Measurements from ENCODE around the gene MMS19. TPM values are rescaled to one million over a fixed set of nuclear protein-coding genes. Genes with fewer than 3 reads are reported as not detected.

The MMS19 gene
- total RNA-seq, 2 donors from 2014 or later = 46.8 to 108 TPM

DNA sequence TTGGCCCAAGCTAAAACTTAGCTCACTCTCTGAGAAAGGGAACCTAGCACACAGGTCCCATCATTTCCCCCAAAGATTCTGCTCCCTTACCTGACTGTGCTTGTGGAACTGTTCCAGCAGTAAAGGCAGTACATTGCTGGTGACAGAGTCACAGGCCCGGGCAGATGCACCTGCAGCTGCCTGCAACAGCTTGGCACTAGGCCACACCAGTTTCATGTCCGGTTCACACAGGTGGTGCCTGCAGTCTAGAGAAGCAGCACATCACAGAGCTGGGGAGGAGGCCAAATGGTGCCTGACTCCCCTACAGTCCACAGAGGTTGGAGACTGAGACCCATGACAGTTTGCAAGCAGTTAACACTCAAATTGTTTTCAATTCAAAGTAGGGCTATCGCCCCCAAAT lies 30.1 kb downstream of the MMS19 start:
- H3K27ac ChIP-seq = no peak overlapping the region
- H3K4me3 ChIP-seq = no peak overlapping the region
- TF ChIP-seq, protein P1, sequence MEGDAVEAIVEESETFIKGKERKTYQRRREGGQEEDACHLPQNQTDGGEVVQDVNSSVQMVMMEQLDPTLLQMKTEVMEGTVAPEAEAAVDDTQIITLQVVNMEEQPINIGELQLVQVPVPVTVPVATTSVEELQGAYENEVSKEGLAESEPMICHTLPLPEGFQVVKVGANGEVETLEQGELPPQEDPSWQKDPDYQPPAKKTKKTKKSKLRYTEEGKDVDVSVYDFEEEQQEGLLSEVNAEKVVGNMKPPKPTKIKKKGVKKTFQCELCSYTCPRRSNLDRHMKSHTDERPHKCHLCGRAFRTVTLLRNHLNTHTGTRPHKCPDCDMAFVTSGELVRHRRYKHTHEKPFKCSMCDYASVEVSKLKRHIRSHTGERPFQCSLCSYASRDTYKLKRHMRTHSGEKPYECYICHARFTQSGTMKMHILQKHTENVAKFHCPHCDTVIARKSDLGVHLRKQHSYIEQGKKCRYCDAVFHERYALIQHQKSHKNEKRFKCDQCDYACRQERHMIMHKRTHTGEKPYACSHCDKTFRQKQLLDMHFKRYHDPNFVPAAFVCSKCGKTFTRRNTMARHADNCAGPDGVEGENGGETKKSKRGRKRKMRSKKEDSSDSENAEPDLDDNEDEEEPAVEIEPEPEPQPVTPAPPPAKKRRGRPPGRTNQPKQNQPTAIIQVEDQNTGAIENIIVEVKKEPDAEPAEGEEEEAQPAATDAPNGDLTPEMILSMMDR (IDR thresholded peaks at IDR 0.05) = no peak
- no peaks in the 10 kb centered on the region for H3K9me3 ChIP-seq
- no peak for ATAC-seq (ENCODE audit: insufficient number of reproducible peaks, low FRiP score, low read depth)
- DNase-seq (ENCODE audit: low spot score) = no peak
- H3K4me1 ChIP-seq (ENCODE audit: control insufficient read depth in 1 of 2, low read depth in 2 of 2) = no peaks in the 10 kb centered on the region
- peaks cover 71% of the 10 kb centered on the region for H3K36me3 ChIP-seq
- H3K27me3 ChIP-seq (replicated peaks; ENCODE audit: insufficient read depth) = no peaks in the 10 kb centered on the region

DNA sequence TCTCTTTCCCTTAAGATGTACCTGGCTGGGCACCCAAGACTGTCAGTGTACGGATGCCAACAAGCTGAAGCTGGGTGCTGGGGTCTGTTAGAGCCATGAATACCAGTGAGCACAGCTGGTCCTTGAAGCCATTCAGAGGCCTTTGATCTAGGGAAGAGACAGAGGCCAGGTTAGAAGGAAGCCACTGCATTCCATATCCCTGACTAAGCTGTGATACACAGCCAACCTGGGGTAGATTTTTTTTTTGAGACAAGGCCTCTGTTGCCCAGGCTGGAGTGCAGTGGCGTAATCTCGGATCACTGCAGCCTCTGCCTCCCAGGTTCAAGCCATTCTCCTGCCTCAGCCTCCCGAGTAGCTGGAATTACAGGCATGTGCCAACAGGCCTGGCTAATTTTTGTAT lies 31.5 kb downstream of the MMS19 start:
- ATAC-seq (ENCODE audit: insufficient number of reproducible peaks, low FRiP score, low read depth) = no peak
- TF ChIP-seq, protein P1 (IDR thresholded peaks at IDR 0.05) = no peak
- H3K9me3 ChIP-seq = no peaks in the 10 kb centered on the region
- H3K4me1 ChIP-seq (ENCODE audit: control insufficient read depth in 1 of 2, low read depth in 2 of 2) = no peaks in the 10 kb centered on the region
- H3K36me3 ChIP-seq = peaks cover 82% of the 10 kb centered on the region
- H3K4me3 ChIP-seq = no peak overlapping the region
- no peak overlapping the region for H3K27ac ChIP-seq
- H3K27me3 ChIP-seq (replicated peaks; ENCODE audit: insufficient read depth) = no peaks in the 10 kb centered on the region
- no peak for DNase-seq (ENCODE audit: low spot score)

DNA sequence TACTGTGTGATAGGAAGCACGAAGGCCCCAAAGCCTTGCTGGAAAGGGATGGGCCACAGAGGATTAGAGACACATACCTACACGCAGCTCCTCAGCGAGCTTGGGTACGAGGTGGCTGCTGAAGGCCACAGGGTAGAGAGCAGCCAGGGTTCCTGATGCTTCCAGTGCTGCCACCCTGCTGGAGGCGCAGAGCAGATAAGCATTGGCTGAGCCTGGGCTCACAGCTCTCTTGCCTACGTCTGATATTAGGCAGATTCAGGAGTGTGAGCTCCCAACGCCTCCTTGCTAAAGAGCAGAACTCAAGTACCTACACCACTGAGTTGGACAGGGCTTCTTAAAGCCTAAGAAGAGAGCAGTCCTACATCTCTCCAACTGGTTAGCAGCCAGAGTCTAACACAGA lies 32.2 kb downstream of the MMS19 start:
- ATAC-seq (ENCODE audit: insufficient number of reproducible peaks, low FRiP score, low read depth) = no peak

DNA sequence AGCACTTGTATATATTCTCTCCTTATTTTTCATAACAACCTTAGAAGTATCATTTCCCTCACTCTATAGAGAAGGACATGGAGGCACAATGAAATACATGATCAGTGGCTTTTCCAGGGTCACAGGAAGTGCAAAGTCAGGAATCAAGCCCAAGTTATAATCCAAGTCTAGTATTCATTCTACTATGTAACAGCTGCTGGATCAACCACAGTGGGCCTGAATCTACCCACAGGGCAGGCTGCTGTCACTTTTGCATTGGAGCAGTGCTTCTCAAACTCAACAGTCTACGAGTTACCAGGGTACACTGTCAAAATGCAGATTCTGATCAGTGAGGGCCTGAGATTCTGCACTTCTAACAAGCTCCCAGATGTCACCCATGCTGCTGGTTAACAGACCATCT lies 34.0 kb downstream of the MMS19 start:
- Histone ChIP-seq H3K4me1 (ENCODE audit: control insufficient read depth in 1 of 2, low read depth in 2 of 2) (no peaks in the 10 kb centered on the region), H3K27ac (no peak overlapping the region), H3K4me3 (no peak overlapping the region), H3K9me3 (no peaks in the 10 kb centered on the region), H3K36me3 (peaks cover 93% of the 10 kb centered on the region), H3K27me3 (replicated peaks; ENCODE audit: insufficient read depth) (no peaks in the 10 kb centered on the region)
- DNase-seq (ENCODE audit: low spot score) (no peak), ATAC-seq (ENCODE audit: insufficient number of reproducible peaks, low FRiP score, low read depth) (no peak)
- TF ChIP-seq, protein P1 (IDR thresholded peaks at IDR 0.05) = no peak

More for the DNA sequence above, 32.2 kb downstream of the MMS19 start:
- no peaks in the 10 kb centered on the region for H3K27me3 ChIP-seq (replicated peaks; ENCODE audit: insufficient read depth)
- no peak for DNase-seq (ENCODE audit: low spot score)
- H3K27ac ChIP-seq = no peak overlapping the region
- TF ChIP-seq, protein P1 (IDR thresholded peaks at IDR 0.05) = no peak
- H3K36me3 ChIP-seq = peaks cover 90% of the 10 kb centered on the region
- H3K4me1 ChIP-seq (ENCODE audit: control insufficient read depth in 1 of 2, low read depth in 2 of 2) = no peaks in the 10 kb centered on the region
- H3K4me3 ChIP-seq = no peak overlapping the region
- no peaks in the 10 kb centered on the region for H3K9me3 ChIP-seq

DNA sequence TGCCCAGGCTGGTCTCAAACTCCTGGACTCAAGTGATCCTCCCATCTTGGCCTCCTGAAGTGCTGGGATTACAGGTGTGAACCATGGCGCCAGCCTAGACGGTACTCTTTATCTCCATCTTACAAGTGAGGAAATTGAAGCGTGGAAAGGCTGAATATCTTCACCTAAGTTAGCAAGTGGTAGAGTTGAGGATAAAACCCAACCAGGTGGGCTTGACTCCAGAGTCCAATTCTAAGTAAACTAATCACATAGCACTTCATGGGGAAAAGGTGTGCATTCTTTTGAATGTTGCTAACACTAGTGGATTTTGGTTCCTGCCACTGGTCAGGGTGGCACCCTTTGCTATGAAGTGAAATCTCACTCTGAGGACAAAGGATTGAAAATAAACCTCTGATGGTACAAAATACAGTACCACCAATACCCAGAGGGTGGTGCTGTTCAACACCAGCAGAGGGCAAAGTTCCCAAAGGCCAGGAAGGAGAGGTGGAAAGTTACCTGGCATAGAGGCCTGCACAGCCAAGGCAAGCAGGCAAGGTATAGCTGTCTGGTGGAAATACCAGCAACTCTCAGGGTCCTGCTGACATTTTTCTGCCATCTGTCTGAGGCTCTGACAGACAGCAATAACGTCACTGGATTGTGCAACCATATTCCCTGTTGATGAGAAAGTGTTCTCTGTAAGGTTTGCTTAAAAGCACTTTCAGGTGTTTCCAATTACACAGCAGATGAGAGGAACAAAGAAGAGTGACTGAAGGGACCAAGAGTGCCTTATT lies 34.7 kb downstream of the MMS19 start:
- H3K9me3 ChIP-seq = no peaks in the 10 kb centered on the region
- H3K4me3 ChIP-seq = no peak overlapping the region
- peaks cover 93% of the 10 kb centered on the region for H3K36me3 ChIP-seq
- DNase-seq (ENCODE audit: low spot score) = no peak
- no peaks in the 10 kb centered on the region for H3K27me3 ChIP-seq (replicated peaks; ENCODE audit: insufficient read depth)
- peak overlapping the region in 1 of 2 donors; percentile 20 for H3K27ac ChIP-seq
- ATAC-seq (ENCODE audit: insufficient number of reproducible peaks, low FRiP score, low read depth) = peak; percentile 19
- TF ChIP-seq, protein P1 (IDR thresholded peaks at IDR 0.05) = peak; percentile 80
- no peaks in the 10 kb centered on the region for H3K4me1 ChIP-seq (ENCODE audit: control insufficient read depth in 1 of 2, low read depth in 2 of 2)

Measured in thoracic aorta (tissue), 2 donors.